IPS-11a (cell line): ENCODE data around the gene CDYL.

ENCODE experiments used
- H3K4me3 ChIP-seq: one replicate; pipeline ENCODE4 v1.5.1; 2013; ENCODE audit warnings: low read depth, low read length, control low read depth

Gene CDYL

DNA sequence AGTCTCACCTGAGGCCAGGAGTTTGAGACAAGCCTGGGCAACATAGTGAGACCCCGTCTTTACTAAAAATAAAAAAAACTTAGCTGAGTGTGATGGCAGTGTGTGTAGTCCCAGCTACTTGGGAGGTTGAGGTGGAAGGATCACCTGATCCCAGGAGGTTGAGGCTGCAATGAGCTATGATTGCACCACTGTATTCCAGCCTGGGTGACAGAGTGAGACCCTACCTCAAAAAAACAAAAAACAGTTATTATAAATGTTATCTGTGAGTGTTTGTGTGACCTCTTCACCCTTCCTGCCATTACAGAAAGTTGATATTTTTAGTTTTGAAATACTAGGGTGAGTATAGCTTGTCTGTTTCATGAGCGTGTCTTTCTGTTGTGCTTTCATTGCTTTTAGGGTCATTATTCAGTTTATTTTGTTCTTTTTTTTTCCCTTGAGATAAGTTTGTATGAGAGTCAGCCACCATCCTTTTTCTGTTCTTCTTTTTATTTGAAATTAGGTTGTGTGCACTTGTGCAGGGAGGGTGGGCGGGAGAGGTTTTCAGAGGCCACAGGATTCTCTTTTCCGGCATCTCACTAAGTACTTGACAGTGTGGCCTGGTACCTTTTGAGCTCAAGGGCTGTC is 26.2 kb downstream of the CDYL start:
- H3K4me3 ChIP-seq, result no peak overlapping the region

DNA sequence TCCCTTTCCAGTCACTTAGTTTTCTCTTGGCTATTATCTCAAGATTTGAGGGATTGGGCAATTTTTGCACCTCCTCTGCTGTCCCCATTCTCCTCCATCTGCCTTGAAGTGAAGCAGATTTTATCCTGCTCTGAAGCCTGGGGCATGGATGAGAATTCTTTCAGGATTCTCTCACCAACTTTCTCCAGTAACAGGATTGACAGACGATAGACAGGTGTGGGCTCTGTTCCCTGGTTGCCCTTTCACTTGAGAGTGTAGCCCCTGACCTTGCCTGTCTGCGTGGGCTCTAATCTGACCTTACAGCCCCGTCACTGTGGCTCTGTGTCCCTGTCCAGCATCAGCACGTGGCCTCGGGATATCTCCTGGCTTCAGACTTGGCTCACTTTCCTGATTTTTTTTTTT is 27.1 kb downstream of the CDYL start:
- H3K4me3 ChIP-seq, result no peak overlapping the region

DNA sequence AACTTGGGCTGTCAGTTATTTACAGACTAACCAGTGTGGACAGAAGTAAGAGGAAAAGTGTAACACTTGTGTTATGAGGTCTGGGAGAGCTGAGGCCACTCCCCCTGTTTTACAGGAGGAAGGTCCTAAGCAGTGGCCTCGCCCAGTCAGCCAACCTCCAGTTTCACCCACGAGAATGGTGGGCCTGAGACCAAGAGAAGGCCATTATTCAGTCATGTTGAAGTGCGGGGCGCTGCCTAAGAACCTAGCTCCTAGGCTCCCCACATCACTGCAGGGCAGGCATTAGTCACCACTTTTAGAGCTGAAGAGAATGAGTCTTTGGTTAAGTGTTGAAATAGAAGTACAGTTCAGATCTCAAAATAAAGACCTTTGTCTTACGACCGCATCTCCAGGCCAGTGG is 27.9 kb downstream of the CDYL start:
- no peak overlapping the region for H3K4me3 ChIP-seq

DNA sequence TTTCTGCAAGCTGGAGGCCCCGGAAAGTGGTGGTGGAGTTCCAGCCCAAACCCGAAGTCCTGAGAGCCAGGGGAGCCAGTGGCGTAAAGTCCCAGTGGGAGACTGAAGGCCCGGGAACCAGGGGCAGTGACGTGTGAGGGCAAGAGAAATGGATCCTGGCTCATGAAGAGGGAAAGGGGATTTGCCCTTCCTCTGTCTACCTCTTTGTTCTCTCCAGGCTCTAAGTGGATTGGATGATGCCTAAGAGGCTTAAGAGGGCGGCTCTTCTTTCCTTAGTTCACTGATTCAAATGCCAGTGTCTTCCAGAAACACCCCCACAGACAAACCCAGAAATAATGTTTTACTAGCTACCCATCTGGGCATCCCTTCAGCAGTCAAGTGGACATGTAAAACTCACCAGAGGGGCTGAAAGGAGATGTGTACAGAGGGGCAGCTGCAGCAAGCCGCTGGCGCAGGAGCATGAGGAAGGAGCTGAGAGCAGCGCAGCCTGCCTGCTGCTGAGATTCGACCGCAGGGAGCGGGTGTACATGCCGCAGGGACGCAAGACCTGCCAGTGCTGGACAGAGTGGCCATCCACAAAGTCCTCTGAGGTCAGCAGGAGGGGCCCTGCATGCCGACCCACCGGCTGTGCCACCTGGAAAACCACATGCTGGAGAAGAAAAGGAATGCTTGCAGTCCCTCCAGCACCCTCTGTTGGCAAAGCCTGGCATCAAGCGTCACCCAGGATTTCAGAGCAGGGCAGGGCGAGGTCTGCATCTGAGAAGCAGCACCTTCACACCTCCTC is 29.5 kb downstream of the CDYL start:
- no peak overlapping the region for H3K4me3 ChIP-seq

DNA sequence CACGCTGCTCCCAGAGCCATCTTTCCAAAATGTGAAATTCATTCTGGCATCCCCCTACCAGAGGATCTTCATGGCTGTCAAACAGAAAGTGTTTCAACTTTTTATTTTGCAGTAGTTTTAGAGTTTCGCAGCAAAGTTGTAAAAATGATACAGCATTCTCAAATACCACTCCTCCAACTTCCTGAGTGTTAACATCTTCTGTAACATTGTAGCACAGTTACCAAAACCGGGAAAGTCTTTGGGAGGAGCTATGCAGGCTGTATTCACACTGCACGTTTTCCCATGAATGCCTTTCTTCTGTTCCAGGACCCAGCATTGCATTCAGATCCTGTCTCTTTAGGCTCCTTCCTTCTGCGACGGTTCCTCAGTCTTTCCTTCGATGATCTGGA is 30.1 kb downstream of the CDYL start:
- no peak overlapping the region for H3K4me3 ChIP-seq

DNA sequence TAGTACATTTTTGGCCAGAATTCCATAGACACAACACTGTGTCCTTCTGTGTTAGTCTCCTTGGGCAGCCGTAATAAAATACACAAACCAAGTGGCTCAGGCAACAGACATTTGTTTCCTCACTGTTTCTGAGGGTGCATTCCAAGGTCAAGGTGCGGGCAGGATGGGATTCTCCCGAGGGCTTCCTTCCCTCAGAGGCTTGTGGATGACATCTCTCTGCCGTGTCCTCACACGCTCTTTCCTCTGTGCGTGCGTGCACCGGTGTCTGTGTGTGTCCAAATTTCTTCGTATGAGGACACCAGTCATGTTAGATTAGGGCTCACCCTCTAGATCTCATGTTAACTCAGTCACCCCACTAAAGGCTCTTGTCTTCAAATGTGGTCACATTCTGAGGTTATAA is 30.6 kb downstream of the CDYL start:
- H3K4me3 ChIP-seq, result no peak overlapping the region

DNA sequence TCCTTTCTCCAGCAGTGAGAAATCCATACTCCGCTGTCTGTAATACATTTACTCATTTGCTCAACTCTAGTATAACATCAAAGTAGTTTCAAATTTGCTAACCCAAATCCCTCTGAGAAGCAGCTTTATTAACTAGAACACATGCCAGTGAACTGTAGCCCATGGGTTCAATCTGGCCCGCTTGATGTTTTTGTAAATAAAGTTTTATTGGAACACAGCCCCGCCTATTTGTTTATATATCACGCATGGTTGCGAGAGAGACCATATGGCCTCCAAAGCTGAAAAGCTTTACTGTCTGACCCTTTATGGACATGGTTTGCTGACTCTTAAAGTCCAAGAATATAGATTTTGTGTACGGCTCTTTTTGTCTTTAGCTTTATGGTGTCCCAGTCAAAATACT is 32.2 kb downstream of the CDYL start:
- H3K4me3 ChIP-seq, result no peak overlapping the region

DNA sequence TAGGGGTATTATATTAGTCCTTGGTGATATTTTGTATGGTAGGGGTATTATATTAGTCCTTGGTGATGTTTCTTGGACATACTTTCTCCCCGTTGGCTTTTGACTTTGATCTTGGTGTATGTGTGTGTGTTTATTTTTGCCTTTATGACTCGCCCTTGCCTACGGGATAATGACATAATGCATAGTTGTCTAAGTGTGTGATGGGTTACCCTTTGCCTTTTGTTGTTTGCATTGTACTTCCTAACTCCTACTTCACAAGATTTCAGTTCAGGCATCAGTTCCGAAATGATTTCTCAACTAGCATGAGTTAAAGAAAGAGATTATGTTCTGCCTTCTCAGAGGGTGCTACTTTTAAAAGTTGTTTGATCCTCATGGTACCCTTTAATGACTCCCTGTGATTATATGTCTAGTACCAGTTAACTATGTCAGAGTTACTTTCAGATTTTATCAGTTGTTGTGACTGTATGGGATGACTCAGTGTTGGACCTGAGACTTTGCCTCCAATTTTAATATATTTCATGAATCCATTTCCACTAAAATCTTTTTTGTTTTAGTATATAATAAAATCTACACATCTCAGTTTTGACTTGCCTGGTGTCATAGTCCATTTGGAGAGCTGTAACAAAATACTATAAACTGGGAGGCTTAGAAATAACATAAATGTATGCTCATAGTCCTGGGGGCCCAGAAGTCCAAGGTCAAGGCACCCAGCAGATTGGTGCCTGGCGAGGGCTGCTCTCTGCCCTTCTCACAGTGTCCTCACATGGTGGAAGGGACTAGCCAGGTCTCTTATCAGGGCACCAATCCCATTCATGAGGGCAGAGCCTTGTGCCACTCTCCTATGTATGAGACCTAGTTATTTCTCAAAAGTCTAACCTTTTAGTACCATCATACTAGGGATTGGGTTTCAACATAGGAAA is 34.1 kb downstream of the CDYL start:
- H3K4me3 ChIP-seq, result no peak overlapping the region

DNA sequence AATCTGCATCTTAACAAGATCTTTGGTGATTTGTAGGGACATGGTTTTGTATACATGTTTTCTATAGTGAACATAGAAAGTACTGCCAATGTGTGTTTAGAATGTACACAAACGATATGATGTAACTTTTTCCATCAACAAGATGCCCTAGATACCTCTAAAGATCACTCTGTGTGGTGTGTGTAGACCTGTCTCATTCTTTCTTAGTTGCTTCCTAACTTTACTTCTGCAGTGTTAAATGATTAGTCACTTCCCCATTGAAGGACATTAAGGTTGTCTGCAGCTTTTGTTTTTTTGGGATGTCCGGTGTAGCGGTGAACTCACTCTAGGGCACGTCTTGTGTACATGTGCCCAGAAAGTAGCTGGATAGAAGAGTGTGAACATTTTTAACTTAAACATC is 35.9 kb downstream of the CDYL start:
- no peak overlapping the region for H3K4me3 ChIP-seq

DNA sequence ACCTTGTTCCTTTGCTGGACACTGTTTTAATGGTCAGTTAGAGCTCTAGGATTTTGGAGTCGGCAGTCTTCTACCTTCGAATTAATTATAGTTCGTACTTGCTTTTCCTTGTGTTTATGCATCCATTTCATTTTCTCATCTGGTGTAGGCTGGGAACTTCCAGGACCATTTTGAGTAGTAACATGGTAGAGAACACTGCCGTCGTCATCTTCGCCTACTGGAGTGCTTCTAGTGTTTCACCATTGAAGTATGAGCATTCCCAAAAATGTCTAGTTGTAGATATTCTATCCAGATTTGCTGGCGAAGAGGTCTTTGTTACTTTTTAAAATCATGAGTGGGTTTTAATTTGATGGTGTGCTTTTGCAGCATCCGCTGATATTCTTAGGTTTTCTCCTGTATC is 36.9 kb downstream of the CDYL start:
- H3K4me3 ChIP-seq, result no peak overlapping the region

DNA sequence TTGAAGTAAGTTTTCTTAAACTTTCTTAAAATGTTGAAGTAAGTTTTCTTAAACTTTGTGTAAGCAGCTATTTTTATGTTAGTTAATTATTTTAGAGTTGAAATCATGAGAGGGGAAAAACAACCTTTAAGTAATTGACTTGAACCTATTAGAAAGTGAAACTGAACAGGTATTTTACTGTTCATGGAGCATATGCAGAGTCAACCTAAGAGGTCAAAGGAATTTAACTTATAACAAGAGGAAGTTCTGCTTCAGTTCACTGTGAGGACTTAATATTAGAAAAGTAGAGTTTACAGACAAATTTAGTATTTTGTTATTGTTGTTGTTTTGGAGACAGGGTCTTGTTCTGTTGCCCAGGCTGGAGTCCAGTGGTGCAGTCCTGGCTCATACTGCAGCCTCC is 38.0 kb downstream of the CDYL start:
- H3K4me3 ChIP-seq, result no peak overlapping the region

DNA sequence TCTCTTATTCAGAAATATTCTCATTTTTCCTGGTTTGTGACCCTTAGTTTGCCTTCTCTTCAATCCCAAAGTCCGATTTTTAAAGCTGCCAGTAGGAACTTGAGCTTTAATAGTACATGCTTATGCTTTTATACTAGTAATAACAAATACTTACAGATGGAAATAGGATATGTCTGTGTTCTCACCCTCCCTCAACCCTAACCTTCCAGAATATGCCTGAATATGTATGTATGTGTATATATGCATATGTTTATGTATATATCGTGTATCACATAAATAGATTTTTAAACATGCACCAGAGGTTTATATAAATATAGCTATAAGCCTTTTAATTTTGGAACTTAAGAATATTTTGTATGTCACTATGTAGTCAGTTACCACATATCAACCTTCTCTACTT is 38.8 kb downstream of the CDYL start:
- H3K4me3 ChIP-seq, result no peak overlapping the region

DNA sequence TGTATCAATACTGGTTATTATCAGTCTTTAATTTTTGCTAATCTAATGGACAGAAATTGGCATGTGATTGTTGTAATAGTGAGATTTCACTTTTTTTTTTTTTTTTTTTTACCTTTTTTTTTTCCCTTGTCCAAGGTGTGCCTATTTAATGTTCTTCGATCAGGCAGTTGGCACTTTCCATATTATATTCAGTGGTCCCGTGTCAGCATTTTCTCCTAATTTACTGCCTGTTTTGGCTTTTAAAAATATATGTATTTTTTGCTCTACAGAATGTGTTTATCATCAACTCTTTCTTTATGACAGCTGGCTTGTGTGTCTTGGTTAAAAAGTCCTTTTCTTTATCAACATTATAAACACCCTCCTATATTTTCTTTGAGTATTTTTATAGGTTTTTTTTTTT is 39.4 kb downstream of the CDYL start:
- no peak overlapping the region for H3K4me3 ChIP-seq

DNA sequence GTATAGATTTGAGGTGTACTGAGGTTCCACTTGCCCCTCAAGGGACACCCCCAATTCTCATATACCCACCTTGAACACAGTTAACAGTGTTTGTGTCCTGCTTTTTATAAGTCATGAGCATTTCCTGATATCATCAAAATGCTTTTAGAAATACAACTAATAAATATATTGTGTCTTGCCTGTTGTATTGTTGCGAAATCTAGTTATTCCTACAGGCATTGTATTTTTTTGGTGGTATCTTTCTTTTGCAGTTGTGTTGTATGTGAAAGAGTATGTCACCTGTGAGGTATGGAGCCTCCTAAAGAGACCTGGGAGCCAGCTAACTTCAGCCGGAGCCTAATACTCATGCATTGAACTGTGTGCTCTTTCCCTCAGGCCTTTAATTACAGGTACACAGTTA is 40.7 kb downstream of the CDYL start:
- no peak overlapping the region for H3K4me3 ChIP-seq

DNA sequence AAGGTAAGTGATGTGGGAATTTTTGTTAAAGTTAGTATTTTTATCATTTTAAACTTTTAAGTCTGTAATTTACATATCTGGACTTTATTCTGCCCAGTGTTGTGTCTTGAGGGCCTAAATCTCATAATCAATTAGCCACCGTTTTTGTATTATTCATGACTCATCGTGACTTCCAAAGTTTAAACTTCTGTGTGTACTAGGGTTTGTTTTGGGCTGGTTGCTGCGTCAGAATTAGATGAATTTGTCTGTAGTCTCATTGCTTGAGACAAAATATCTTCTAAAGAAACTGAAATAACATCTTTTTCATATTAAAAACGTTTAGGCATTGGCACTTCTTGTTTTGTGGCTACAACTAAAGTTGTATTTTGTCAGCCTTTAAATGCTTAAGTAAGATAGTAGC is 41.3 kb downstream of the CDYL start:
- H3K4me3 ChIP-seq, result no peak overlapping the region

DNA sequence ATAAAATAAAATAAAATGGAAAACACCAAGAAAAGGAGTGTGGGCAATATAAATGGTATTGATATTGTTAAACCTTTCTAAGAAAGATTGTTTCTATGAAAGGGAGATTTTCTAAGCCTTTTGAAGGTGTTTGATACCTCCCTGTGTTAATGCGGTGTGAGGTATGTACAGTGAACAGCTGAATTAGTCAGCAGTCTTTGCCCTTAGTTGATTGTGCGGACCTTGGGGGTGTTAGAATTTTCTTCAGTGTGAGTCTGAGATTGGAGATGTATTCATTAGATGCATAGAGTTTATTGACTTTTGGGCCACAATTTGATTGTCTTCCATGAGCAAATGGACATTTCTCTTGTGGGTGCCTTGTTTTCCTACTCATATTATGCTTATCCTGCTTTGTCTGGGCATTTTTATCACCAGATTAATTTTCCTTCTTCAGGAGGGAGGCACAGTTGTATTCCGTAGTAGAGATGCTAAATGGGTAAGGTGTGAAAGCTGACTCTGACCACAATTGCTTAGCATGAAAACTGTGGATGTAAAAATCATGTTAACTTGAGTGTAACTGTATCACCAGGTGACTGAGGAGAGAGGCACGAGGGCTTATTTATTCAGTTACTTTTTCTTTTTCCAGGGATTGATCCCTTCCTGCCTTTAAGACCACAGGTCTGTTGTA is 42.2 kb downstream of the CDYL start:
- H3K4me3 ChIP-seq, result no peak overlapping the region

DNA sequence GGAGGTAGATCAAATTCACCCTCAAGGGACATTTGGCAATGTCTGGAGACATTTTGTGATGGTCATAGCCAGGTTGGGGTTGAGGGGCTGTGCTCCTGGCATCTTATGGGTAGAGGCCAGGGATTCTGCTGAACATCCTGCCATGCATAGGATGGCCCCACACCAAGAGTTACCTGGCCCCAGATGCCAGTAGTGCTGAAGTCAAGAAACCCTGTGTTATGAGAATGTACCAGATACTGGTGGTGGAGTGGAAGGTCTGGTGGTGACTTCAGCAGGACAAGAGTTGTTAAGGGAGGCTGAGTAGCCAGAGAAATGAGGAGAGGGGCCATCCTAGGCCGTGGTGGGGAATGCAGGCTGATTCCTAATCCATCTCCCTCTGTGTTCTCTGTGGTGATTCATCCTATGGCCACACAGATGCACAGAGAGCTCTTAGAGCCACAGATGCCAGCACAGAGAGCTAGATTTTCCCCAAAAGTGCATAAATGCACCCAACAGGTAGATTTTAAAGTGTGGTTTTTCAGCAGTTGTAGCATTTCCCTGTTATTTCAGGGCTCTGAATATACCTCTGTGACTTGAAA is 43.6 kb downstream of the CDYL start:
- no peak overlapping the region for H3K4me3 ChIP-seq

DNA sequence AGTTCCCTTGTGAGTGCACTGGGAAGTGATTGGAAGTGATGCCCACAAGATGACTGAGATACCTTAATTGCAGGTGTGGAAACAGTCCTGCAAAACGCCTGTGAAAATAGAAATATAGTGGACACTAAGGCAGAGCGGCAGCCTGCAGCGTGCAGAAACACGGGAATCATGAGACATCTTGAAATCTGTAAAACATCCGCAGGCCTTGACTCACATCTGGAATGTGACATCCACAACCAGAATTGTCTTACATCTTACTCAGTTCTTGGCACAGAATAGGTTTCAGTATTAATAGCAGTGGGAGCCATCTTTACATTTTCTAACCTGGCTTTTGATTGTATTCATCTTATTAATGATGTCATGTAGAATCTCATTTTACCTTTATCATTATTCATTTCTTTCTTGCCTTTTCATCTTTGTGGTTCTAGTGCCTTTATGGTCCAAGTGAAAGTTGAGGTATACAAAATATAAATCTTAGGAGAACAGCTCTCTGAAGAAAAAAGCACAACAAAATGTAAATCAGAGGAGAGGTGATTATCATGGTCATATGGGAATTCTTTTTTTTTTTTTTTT is 44.6 kb downstream of the CDYL start:
- H3K4me3 ChIP-seq, result no peak overlapping the region

DNA sequence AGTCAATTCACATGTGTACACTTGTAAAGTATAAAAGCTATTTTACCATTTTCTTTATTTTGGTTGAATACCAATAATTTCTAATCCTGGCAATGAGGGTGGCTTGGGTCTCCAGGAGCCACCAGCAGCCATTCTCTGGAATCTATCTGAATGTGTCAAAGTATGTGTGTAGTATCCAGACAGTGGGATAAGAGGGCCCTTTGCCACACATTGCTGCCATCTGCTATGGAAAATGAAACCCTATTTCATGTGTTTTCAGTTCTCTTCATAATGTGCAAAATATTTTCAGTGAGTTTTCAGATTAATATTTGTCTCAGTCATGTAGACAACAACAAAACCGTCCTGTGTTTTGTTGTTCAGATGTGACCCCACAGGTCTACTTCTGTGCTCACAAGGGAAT is 46.3 kb downstream of the CDYL start:
- no peak overlapping the region for H3K4me3 ChIP-seq

DNA sequence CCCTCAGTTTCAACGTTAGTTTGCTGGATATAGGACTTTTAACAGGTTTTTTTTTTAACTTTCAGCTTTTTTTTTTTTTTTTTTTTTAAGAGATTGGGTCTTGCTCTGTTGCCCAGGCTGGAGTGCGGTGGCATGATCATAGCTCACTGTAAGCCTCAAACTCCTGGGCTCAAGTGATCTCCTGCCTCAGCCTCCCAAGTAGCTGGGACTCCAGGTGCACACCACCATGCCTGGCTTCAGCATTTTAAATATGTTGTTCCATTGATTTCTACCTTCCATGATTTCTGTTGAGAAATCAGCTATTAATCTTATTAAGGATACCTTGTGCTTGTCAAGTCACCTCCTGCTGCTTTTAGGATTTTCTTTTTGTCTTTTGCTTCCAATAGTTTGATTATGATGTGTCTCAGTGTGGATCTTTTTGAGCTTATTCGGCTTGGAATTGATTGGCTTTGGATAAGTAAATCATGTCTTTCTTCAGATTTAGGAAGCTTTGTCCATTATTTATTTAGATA is 52.0 kb downstream of the CDYL start:
- H3K4me3 ChIP-seq, result no peak overlapping the region
